HepG2 (cell line): ENCODE results near the gene L3MBTL1. TPM values are rescaled to one million over a fixed set of nuclear protein-coding genes. Genes with fewer than 3 reads are reported as not detected.

Source experiments
- AGO1 ChIP-seq: fragments of 200-400 bp; formaldehyde crosslinking; IDR thresholded peaks from 2 replicates; pipeline ENCODE4 v1.6.1; 2017; ENCODE audit warnings: mild to moderate bottlenecking, low read depth, low read length, moderate library complexity; ENCODE audit not compliant: poor library complexity, severe bottlenecking
- EHMT2 ChIP-seq: fragments of 200-600 bp; sonication (generic); IDR thresholded peaks from 2 replicates; pipeline ENCODE4 v1.7.0; 2017; ENCODE audit warnings: antibody characterized with exemption, low read depth, low read length, borderline replicate concordance
- NKX3-1 ChIP-seq: sonication (generic); formaldehyde crosslinking; IDR thresholded peaks from 2 replicates; pipeline ENCODE4 v1.5.0; 2020; ENCODE audit warnings: missing genetic modification reagents
- NR1H2 ChIP-seq: sonication (generic); formaldehyde crosslinking; IDR thresholded peaks from 2 replicates; pipeline ENCODE4 v1.8.1; 2022; ENCODE audit warnings: low read depth, missing genetic modification reagents, borderline replicate concordance
- NR2F6 ChIP-seq, 2 experiments: IDR thresholded peaks; 2 replicates each; pipeline ENCODE4 v1.6.1; 2016; ENCODE audit warnings: antibody characterized with exemption in 1 of 2, mild to moderate bottlenecking in 1 of 2
- SMYD3 ChIP-seq: sonication (generic); formaldehyde crosslinking; IDR thresholded peaks from 2 replicates; pipeline ENCODE4 v1.8.1; 2023; ENCODE audit warnings: mild to moderate bottlenecking, missing genetic modification reagents
- YEATS2 ChIP-seq: sonication (generic); formaldehyde crosslinking; IDR thresholded peaks from 2 replicates; pipeline ENCODE4 v1.4.0; 2020; ENCODE audit warnings: missing genetic modification reagents, borderline replicate concordance
- ZBTB21 ChIP-seq: sonication (generic); formaldehyde crosslinking; IDR thresholded peaks from 2 replicates; pipeline ENCODE4 v1.4.0; 2020; ENCODE audit warnings: missing genetic modification reagents
- ZNF180 ChIP-seq: sonication (generic); formaldehyde crosslinking; IDR thresholded peaks from 2 replicates; pipeline ENCODE4 v1.4.0; 2020; ENCODE audit warnings: low read depth, missing genetic modification reagents, borderline replicate concordance
- ZNF451 ChIP-seq: sonication (generic); formaldehyde crosslinking; IDR thresholded peaks from 2 replicates; pipeline ENCODE4 v1.5.0; 2020; ENCODE audit warnings: mild to moderate bottlenecking, missing genetic modification reagents
- ZNF460 ChIP-seq: sonication (generic); formaldehyde crosslinking; IDR thresholded peaks from 2 replicates; pipeline ENCODE4 v1.5.1; 2020; ENCODE audit warnings: missing genetic modification reagents, mild to moderate bottlenecking, borderline replicate concordance
- ZNF709 ChIP-seq: sonication (generic); formaldehyde crosslinking; IDR thresholded peaks from 2 replicates; pipeline ENCODE4 v1.5.0; 2020; ENCODE audit warnings: mild to moderate bottlenecking, missing genetic modification reagents
- polyA plus RNA-seq, 8 experiments: library from polyadenylated mRNA; depleted of rRNA in 3 of 8; stranded (reverse) in 7 of 8; unstranded in 1 of 8; fragments of >200 nt; fragmentation: Illumina TruSeq in 4 of 8; extraction: Trizol in 4 of 8; gene quantifications; 2 replicates each; pipeline versions ENCODE4 v1.2.1 to v1.2.3, GENCODE V29; 2011 to 2016; ENCODE audit warnings: low read depth in 4 of 8, missing spikeins in 1 of 8, mixed read lengths in 1 of 8; ENCODE audit not compliant: insufficient read depth in 1 of 8
- total RNA-seq, 5 experiments: library from RNA; depleted of rRNA; stranded (reverse); fragments of >200 nt; fragmentation: Illumina TruSeq; extraction: Trizol; gene quantifications; 2 replicates each; pipeline ENCODE4 v1.2.3, GENCODE V29; 2016; ENCODE audit warnings: low read depth in 1 of 5
- TF ChIP-seq, protein P1 (sequence below): sonication (generic); formaldehyde crosslinking; IDR thresholded peaks from 2 replicates; pipeline ENCODE4 v1.4.0; 2020; ENCODE audit warnings: missing genetic modification reagents, borderline replicate concordance
- TF ChIP-seq, protein P2 (sequence below): conservative IDR thresholded peaks from 2 replicates; pipeline ENCODE4 v1.6.1; 2018; ENCODE audit warnings: missing genetic modification reagents
- TF ChIP-seq, protein P3 (sequence below): sonication (generic); formaldehyde crosslinking; IDR thresholded peaks from 2 replicates; pipeline ENCODE4 v1.4.0; 2020; ENCODE audit warnings: mild to moderate bottlenecking, low read depth, missing genetic modification reagents
- TF ChIP-seq, protein P4 (sequence below): sonication (generic); formaldehyde crosslinking; conservative IDR thresholded peaks from 2 replicates; pipeline ENCODE4 v1.8.0; 2022; ENCODE audit warnings: mild to moderate bottlenecking, moderate library complexity, missing genetic modification reagents
- TF ChIP-seq, protein P5 (sequence below): sonication (generic); formaldehyde crosslinking; IDR thresholded peaks from 2 replicates; pipeline ENCODE4 v1.9.0; 2022; ENCODE audit warnings: low read depth, missing genetic modification reagents

L3MBTL1 gene
- total and polyA plus RNA-seq, 2 of the 13 experiments (the other 11 are each of a cell fraction or from before 2014, with no cell fraction given) = 9.0 to 17.8 TPM

DNA sequence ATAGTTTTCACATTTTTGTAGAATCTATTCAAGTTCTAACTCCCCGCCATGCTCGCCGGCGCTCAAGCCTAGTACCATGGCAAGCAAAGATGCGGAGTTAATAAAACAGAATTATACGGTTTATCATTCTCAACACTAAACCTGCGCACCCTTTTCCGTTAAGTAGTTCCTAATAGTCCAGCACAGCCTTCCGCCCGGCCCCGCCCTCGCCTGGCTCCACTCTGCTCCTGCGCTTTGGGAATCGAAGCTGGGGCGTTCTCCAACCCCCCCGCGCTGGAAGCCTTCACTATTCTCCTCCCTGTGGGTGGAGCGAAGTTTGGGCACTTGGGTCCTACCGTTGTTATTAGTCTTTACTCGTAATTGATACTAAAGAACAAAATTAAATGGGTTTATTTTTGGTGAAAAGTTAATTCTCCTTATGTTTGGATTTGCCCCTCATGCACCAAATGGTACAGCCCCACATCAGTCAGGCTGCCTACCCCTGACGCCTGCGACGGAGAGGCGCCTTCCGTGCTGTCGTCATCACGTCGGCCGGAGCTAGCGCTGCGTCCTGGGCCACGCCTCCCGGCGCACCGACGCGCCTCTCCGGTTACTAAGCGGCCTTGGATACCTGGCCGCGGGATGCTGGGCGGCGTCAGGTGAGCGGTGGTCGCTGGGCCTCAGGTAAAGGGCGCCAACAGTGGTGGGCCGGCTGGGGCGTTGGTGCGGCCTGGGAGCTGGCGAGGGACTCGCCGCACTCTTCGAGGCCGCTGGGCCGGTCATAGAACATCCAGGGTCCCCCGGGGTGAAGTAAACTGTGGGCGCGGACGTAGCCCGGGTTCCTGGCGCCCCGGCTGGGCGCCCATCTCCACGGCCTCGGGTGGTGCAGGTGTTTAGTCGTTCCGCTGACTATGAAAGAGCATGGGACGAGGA, 83.2 kb downstream of the L3MBTL1 start, which contains the start of gene IFT52 (continued):
- TF ChIP-seq NKX3-1 (CRISPR knock-in tag) (peak; percentile 69), ZNF180 (CRISPR knock-in tag) (0 out of 2 replicates have a peak, but pooled peaks have one; percentile 79), AGO1 (peak; percentile 68), ZBTB21 (CRISPR knock-in tag) (peak; percentile 33), EHMT2 (peak; percentile 69; the same call in 1 of the 2 replicates), ZNF451 (CRISPR knock-in tag) (0 out of 2 replicates have a peak, but pooled peaks have one; percentile 72), SMYD3 (CRISPR knock-in tag) (0 out of 2 replicates have a peak, but pooled peaks have one; percentile 63), ZNF460 (CRISPR knock-in tag) (peak; percentile 54; the same call in 1 of the 2 replicates), YEATS2 (CRISPR knock-in tag) (peak; percentile 95; the same call in 1 of the 2 replicates), NR2F6 (IDR thresholded peaks at IDR 0.05) (no peak; the same call in 1 of the 2 replicates), NR2F6 (CRISPR knock-in tag; IDR thresholded peaks at IDR 0.05) (no peak), NR1H2 (0 out of 2 replicates have a peak, but pooled peaks have one; percentile 40), ZNF709 (CRISPR knock-in tag) (peak; percentile 45; the same call in 1 of the 2 replicates)
- TF ChIP-seq, protein P1, sequence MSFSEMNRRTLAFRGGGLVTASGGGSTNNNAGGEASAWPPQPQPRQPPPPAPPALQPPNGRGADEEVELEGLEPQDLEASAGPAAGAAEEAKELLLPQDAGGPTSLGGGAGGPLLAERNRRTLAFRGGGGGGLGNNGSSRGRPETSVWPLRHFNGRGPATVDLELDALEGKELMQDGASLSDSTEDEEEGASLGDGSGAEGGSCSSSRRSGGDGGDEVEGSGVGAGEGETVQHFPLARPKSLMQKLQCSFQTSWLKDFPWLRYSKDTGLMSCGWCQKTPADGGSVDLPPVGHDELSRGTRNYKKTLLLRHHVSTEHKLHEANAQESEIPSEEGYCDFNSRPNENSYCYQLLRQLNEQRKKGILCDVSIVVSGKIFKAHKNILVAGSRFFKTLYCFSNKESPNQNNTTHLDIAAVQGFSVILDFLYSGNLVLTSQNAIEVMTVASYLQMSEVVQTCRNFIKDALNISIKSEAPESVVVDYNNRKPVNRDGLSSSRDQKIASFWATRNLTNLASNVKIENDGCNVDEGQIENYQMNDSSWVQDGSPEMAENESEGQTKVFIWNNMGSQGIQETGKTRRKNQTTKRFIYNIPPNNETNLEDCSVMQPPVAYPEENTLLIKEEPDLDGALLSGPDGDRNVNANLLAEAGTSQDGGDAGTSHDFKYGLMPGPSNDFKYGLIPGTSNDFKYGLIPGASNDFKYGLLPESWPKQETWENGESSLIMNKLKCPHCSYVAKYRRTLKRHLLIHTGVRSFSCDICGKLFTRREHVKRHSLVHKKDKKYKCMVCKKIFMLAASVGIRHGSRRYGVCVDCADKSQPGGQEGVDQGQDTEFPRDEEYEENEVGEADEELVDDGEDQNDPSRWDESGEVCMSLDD (CRISPR knock-in tag) = 0 out of 2 replicates have a peak, but pooled peaks have one; percentile 51
- TF ChIP-seq, protein P2, sequence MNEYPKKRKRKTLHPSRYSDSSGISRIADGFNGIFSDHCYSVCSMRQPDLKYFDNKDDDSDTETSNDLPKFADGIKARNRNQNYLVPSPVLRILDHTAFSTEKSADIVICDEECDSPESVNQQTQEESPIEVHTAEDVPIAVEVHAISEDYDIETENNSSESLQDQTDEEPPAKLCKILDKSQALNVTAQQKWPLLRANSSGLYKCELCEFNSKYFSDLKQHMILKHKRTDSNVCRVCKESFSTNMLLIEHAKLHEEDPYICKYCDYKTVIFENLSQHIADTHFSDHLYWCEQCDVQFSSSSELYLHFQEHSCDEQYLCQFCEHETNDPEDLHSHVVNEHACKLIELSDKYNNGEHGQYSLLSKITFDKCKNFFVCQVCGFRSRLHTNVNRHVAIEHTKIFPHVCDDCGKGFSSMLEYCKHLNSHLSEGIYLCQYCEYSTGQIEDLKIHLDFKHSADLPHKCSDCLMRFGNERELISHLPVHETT (CRISPR knock-in tag) = 0 out of 2 replicates have a peak, but pooled peaks have one; percentile 34
- TF ChIP-seq, protein P3, sequence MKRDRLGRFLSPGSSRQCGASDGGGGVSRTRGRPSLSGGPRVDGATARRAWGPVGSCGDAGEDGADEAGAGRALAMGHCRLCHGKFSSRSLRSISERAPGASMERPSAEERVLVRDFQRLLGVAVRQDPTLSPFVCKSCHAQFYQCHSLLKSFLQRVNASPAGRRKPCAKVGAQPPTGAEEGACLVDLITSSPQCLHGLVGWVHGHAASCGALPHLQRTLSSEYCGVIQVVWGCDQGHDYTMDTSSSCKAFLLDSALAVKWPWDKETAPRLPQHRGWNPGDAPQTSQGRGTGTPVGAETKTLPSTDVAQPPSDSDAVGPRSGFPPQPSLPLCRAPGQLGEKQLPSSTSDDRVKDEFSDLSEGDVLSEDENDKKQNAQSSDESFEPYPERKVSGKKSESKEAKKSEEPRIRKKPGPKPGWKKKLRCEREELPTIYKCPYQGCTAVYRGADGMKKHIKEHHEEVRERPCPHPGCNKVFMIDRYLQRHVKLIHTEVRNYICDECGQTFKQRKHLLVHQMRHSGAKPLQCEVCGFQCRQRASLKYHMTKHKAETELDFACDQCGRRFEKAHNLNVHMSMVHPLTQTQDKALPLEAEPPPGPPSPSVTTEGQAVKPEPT (CRISPR knock-in tag) = peak; percentile 93; the same call in 1 of the 2 replicates
- TF ChIP-seq, protein P4, sequence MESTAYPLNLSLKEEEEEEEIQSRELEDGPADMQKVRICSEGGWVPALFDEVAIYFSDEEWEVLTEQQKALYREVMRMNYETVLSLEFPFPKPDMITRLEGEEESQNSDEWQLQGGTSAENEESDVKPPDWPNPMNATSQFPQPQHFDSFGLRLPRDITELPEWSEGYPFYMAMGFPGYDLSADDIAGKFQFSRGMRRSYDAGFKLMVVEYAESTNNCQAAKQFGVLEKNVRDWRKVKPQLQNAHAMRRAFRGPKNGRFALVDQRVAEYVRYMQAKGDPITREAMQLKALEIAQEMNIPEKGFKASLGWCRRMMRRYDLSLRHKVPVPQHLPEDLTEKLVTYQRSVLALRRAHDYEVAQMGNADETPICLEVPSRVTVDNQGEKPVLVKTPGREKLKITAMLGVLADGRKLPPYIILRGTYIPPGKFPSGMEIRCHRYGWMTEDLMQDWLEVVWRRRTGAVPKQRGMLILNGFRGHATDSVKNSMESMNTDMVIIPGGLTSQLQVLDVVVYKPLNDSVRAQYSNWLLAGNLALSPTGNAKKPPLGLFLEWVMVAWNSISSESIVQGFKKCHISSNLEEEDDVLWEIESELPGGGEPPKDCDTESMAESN (CRISPR knock-in tag) = peak; percentile 79
- TF ChIP-seq, protein P5, sequence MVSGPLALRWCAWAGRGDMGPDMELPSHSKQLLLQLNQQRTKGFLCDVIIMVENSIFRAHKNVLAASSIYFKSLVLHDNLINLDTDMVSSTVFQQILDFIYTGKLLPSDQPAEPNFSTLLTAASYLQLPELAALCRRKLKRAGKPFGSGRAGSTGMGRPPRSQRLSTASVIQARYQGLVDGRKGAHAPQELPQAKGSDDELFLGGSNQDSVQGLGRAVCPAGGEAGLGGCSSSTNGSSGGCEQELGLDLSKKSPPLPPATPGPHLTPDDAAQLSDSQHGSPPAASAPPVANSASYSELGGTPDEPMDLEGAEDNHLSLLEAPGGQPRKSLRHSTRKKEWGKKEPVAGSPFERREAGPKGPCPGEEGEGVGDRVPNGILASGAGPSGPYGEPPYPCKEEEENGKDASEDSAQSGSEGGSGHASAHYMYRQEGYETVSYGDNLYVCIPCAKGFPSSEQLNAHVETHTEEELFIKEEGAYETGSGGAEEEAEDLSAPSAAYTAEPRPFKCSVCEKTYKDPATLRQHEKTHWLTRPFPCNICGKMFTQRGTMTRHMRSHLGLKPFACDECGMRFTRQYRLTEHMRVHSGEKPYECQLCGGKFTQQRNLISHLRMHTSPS (CRISPR knock-in tag) = peak; percentile 55; the same call in 1 of the 2 replicates
